Thoracic aorta (tissue), 2 donors: ENCODE data around the gene TIMM29. TPM values are rescaled to one million over a fixed set of nuclear protein-coding genes. Genes with fewer than 3 reads are reported as not detected.

ENCODE experiments used
- ATAC-seq: fragments of 150-250 bp; one replicate; pipeline ENCODE4 v1.8.0; 2017; ENCODE audit warnings: low read depth; ENCODE audit not compliant: insufficient number of reproducible peaks, low FRiP score
- DNase-seq: peaks from one replicate; pipeline ENCODE4 v3.0.0-alpha.2; 2020; ENCODE audit warnings: low spot score
- H3K27ac ChIP-seq, 2 donors: fragments of 200-600 bp; sonication (generic); 1 replicate in 1 of 2; 2 replicates in 1 of 2; pipeline ENCODE4 v1.5.1; 2016; ENCODE audit warnings: mild to moderate bottlenecking in 2 of 2, moderate library complexity in 2 of 2
- H3K27me3 ChIP-seq: fragments of 200-600 bp; sonication (generic); replicated peaks from 2 replicates; pipeline ENCODE4 v1.6.0; 2016; ENCODE audit warnings: mild to moderate bottlenecking; ENCODE audit not compliant: insufficient read depth
- H3K36me3 ChIP-seq: fragments of 200-600 bp; sonication (generic); one replicate; pipeline ENCODE4 v1.5.1; 2016
- H3K4me1 ChIP-seq, 2 donors: fragments of 200-600 bp; sonication (generic); 1 replicate in 1 of 2; 2 replicates in 1 of 2; pipeline versions ENCODE4 v1.5.1 to v1.6.0; 2016; ENCODE audit warnings: low read depth in 2 of 2, mild to moderate bottlenecking in 1 of 2; ENCODE audit not compliant: control insufficient read depth in 1 of 2
- H3K4me3 ChIP-seq: fragments of 200-600 bp; sonication (generic); 2 replicates; pipeline ENCODE4 v1.5.1; 2016; ENCODE audit warnings: mild to moderate bottlenecking
- H3K9me3 ChIP-seq: fragments of 200-600 bp; sonication (generic); 2 replicates; pipeline ENCODE4 v1.5.1; 2016
- total RNA-seq, 2 donors: library from RNA; depleted of rRNA; stranded (reverse); fragments of >200 nt; gene quantifications; one replicate each; pipeline versions ENCODE4 v1.1.0 to v1.2.3, GENCODE V29; 2016
- TF ChIP-seq, protein P1 (sequence below): fragments of 200-600 bp; sonication (generic); IDR thresholded peaks from one replicate; pipeline ENCODE4 v1.5.1; 2019; ENCODE audit warnings: antibody characterized with exemption

Gene TIMM29
- total RNA-seq, 2 donors from 2014 or later: 33.3 to 34.8 TPM

DNA sequence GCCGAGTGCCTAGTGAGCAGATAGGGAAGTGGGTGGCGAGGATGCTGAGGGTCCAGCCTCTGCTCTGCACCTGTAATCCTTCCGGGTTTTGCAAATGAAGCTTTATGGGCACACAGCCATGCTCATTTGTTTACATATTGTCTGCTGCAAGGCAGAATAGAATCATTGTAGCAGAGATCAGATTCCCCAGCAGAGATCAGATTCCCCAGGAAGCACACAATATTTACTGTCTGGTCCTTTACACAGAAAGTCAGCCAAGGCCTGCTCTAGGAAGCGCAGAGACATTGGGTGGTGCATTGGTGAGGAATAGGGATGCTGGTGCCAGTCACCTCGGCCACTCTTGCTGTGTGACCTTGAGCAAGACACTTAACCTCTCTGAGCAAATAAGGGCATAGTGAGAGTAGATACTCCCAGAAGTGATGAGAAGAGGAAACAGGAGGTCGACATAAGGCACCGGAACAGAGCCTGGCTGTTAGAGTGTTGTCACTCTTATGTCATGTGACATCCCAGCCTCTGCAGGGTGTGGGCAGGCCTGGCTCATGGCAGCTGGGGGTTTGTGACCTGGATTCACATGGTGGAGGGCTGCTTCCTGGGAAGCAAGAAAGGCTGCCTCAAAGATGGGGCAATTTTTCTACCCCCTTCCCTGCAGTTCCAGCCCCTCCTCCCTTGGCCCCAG lies 31.6 kb upstream of the TIMM29 start:
- Histone ChIP-seq H3K9me3 (no peaks in the 10 kb centered on the region), H3K27ac (no peak overlapping the region), H3K4me1 (peaks cover 12 to 34% of the 10 kb centered on the region in 2 donors), H3K4me3 (no peak overlapping the region), H3K36me3 (no peaks in the 10 kb centered on the region), H3K27me3 (no peaks in the 10 kb centered on the region)
- DNase-seq (no peak), ATAC-seq (no peak)
- TF ChIP-seq, protein P1, sequence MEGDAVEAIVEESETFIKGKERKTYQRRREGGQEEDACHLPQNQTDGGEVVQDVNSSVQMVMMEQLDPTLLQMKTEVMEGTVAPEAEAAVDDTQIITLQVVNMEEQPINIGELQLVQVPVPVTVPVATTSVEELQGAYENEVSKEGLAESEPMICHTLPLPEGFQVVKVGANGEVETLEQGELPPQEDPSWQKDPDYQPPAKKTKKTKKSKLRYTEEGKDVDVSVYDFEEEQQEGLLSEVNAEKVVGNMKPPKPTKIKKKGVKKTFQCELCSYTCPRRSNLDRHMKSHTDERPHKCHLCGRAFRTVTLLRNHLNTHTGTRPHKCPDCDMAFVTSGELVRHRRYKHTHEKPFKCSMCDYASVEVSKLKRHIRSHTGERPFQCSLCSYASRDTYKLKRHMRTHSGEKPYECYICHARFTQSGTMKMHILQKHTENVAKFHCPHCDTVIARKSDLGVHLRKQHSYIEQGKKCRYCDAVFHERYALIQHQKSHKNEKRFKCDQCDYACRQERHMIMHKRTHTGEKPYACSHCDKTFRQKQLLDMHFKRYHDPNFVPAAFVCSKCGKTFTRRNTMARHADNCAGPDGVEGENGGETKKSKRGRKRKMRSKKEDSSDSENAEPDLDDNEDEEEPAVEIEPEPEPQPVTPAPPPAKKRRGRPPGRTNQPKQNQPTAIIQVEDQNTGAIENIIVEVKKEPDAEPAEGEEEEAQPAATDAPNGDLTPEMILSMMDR: no peak

DNA sequence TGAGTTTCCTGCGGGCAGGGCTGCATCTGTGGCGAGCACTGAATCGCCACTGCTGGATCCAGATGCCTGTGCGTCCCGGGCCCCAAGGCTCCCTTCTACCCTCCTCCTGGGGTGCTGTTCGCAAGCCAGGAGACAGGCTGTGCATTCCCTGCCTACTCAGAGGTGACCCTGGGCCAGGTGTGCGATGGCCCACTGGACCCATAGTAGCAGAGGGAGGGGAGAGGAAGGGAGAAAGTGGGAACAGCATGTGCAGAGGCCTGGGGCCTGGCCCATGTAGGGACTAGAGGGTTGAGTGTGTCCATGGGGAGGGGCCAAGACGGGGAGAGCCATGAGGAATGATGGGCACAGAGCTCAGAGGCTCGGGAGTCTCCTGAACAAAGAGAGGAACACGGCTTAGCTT lies 30.0 kb upstream of the TIMM29 start:
- H3K4me3 ChIP-seq: no peak overlapping the region
- no peaks in the 10 kb centered on the region for H3K9me3 ChIP-seq
- TF ChIP-seq, protein P1: no peak
- no peaks in the 10 kb centered on the region for H3K27me3 ChIP-seq
- no peak for ATAC-seq
- peaks cover 13 to 34% of the 10 kb centered on the region in 2 donors for H3K4me1 ChIP-seq
- no peaks in the 10 kb centered on the region for H3K36me3 ChIP-seq
- no peak overlapping the region for H3K27ac ChIP-seq
- no peak for DNase-seq

DNA sequence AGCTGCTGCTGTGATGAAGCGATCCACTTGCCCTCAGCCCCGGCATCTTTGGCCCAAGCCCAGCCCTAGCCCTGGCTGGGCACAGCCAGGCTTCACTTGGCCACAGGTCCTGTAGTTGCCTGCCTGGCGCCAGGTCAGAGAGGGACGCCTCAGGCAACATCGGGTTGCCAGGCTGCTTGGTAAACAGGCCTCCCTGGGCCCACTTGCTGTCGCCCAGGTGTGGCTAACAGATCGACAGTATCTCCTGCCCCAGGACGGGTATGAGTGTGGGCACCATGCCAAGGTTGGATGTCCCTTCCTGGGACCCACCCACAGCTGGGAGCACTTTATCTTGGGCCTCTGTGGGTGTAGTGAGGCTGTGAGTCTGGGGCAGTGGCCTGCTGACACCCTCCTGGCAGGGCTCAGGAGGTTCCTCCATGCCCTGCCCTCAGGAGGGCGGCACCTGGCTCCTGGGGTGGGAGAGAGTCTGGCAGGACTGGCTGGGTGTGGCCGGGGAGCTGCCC lies 29.4 kb upstream of the TIMM29 start:
- no peak for DNase-seq

DNA sequence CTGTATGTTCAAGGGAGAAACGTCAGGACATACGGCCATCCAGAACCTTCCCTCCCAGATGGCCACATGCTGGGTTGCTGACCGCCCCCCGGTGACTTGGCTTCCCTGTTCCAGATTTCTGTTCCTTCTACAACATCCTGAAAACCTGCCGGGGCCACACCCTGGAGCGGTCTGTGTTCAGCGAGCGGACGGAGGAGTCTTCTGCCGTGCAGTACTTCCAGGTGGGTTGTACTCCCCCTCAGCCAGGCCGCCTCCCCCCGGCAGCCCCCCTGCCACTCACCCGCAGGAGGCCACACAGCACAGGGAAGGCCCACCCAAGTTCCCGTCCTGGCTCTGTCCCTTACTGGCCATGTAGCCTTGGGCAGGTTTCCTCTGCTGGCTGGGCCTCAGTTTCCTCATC lies 20.7 kb upstream of the TIMM29 start:
- Histone ChIP-seq H3K36me3 (peaks cover 40% of the 10 kb centered on the region), H3K27me3 (no peaks in the 10 kb centered on the region), H3K4me1 (no peaks in the 10 kb centered on the region), H3K27ac (no peak overlapping the region), H3K9me3 (no peaks in the 10 kb centered on the region), H3K4me3 (no peak overlapping the region)
- DNase-seq (no peak), ATAC-seq (no peak)
- TF ChIP-seq, protein P1: no peak

More for the DNA sequence above, 29.4 kb upstream of the TIMM29 start:
- TF ChIP-seq, protein P1: no peak
- no peak overlapping the region for H3K4me3 ChIP-seq
- H3K27ac ChIP-seq: no peak overlapping the region
- no peaks in the 10 kb centered on the region for H3K36me3 ChIP-seq
- peaks cover 13 to 28% of the 10 kb centered on the region in 2 donors for H3K4me1 ChIP-seq
- no peak for ATAC-seq
- no peaks in the 10 kb centered on the region for H3K27me3 ChIP-seq
- no peaks in the 10 kb centered on the region for H3K9me3 ChIP-seq

DNA sequence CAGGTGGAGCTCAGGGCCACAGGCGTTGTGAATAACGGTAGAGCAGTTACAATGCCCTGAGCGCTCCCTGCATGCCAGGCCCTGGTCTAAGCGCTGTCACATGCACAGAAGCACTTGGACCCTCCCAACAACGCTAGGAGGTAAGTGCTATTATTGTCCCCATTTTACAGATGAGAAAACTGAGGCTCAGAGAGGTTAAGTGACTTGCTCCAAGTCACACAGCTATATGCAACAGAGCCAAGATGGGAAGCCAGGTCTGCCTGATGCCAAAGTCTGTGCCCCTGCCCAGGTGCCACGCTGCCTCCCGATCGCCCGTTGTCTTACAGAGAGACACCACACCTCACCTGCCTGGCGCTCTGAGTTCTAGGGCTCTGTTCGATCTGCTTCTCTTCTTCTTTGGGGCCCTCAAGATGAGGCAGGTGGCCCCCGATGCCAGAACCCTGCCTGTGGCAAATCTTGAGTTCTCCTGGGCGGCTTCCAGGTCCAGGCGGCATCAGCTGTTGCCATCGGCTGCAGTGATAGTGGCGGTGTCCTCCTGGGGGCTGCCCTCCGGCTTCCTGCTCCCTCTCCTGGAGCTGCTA lies 20.1 kb upstream of the TIMM29 start:
- no peaks in the 10 kb centered on the region for H3K4me1 ChIP-seq
- H3K27ac ChIP-seq: no peak overlapping the region
- H3K4me3 ChIP-seq: no peak overlapping the region
- no peak for ATAC-seq
- DNase-seq: no peak
- H3K9me3 ChIP-seq: no peaks in the 10 kb centered on the region
- H3K27me3 ChIP-seq: no peaks in the 10 kb centered on the region
- TF ChIP-seq, protein P1: no peak
- H3K36me3 ChIP-seq: peaks cover 46% of the 10 kb centered on the region
